ENCODE data around the gene SNAPC4.

Gene SNAPC4

GRCh38 chr9:136404801-136405136, 4.8 kb upstream of the SNAPC4 start:
- TF ChIP-seq FOXP2 (optimal IDR thresholded peaks at IDR 0.05; ENCODE audit: borderline replicate concordance, extremely low read depth, extremely low read length, insufficient read depth) = no peak
- no peak for TF ChIP-seq REST (IDR thresholded peaks at IDR 0.05; ENCODE audit: insufficient read depth in 1 of 2, low read depth in 2 of 2, low read length in 2 of 2)
- TF ChIP-seq TAF1 (IDR thresholded peaks at IDR 0.05; ENCODE audit: borderline replicate concordance, insufficient read depth, low read length) = no peak
- no peak; the same call in 1 of the 2 replicates for TF ChIP-seq POLR2AphosphoS5 (IDR thresholded peaks at IDR 0.05; ENCODE audit: low read depth, low read length)
- no peak for TF ChIP-seq SIN3A (IDR thresholded peaks at IDR 0.05; ENCODE audit: borderline replicate concordance, insufficient read depth, low read length)

GRCh38 chr9:136403915-136404800, 4.2 kb upstream of the SNAPC4 start:
- TF ChIP-seq SIN3A (IDR thresholded peaks at IDR 0.05; ENCODE audit: borderline replicate concordance, insufficient read depth, low read length) = no peak
- no peak for TF ChIP-seq REST (IDR thresholded peaks at IDR 0.05; ENCODE audit: insufficient read depth in 1 of 2, low read depth in 2 of 2, low read length in 2 of 2)
- no peak for TF ChIP-seq TAF1 (IDR thresholded peaks at IDR 0.05; ENCODE audit: borderline replicate concordance, insufficient read depth, low read length)
- no peak for TF ChIP-seq POLR2AphosphoS5 (IDR thresholded peaks at IDR 0.05; ENCODE audit: low read depth, low read length)
- TF ChIP-seq FOXP2 (optimal IDR thresholded peaks at IDR 0.05; ENCODE audit: borderline replicate concordance, extremely low read depth, extremely low read length, insufficient read depth) = no peak

- TF ChIP-seq REST (IDR thresholded peaks at IDR 0.05; ENCODE audit: insufficient read depth in 1 of 2, low read depth in 2 of 2, low read length in 2 of 2) (no peak), SIN3A (IDR thresholded peaks at IDR 0.05; ENCODE audit: borderline replicate concordance, insufficient read depth, low read length) (no peak), TAF1 (IDR thresholded peaks at IDR 0.05; ENCODE audit: borderline replicate concordance, insufficient read depth, low read length) (no peak), FOXP2 (optimal IDR thresholded peaks at IDR 0.05; ENCODE audit: borderline replicate concordance, extremely low read depth, extremely low read length, insufficient read depth) (no peak), POLR2AphosphoS5 (IDR thresholded peaks at IDR 0.05; ENCODE audit: low read depth, low read length) (no peak)
Observed at GRCh38 chr9:136403538-136403914, 3.6 kb upstream of the SNAPC4 start.

- no peak for TF ChIP-seq FOXP2 (optimal IDR thresholded peaks at IDR 0.05; ENCODE audit: borderline replicate concordance, extremely low read depth, extremely low read length, insufficient read depth)
- no peak for TF ChIP-seq TAF1 (IDR thresholded peaks at IDR 0.05; ENCODE audit: borderline replicate concordance, insufficient read depth, low read length)
- no peak for TF ChIP-seq REST (IDR thresholded peaks at IDR 0.05; ENCODE audit: insufficient read depth in 1 of 2, low read depth in 2 of 2, low read length in 2 of 2)
- no peak for TF ChIP-seq POLR2AphosphoS5 (IDR thresholded peaks at IDR 0.05; ENCODE audit: low read depth, low read length)
- TF ChIP-seq SIN3A (IDR thresholded peaks at IDR 0.05; ENCODE audit: borderline replicate concordance, insufficient read depth, low read length) = no peak
Observed at GRCh38 chr9:136402067-136402466, 2.1 kb upstream of the SNAPC4 start.
